NCI-H128 (cell line): ENCODE measurements around the gene SMIM10.
"Not testable (repeated sequence)": the region's sequence is repeated elsewhere in the genome, so short reads cannot be mapped to it uniquely, and the experiment has no call there.

Experiments used
- DNase-seq: peaks from one replicate; lab custom pipeline; 2025; ENCODE audit not compliant: unreplicated experiment; lab: John Stamatoyannopoulos, UW

SMIM10 gene

DNA sequence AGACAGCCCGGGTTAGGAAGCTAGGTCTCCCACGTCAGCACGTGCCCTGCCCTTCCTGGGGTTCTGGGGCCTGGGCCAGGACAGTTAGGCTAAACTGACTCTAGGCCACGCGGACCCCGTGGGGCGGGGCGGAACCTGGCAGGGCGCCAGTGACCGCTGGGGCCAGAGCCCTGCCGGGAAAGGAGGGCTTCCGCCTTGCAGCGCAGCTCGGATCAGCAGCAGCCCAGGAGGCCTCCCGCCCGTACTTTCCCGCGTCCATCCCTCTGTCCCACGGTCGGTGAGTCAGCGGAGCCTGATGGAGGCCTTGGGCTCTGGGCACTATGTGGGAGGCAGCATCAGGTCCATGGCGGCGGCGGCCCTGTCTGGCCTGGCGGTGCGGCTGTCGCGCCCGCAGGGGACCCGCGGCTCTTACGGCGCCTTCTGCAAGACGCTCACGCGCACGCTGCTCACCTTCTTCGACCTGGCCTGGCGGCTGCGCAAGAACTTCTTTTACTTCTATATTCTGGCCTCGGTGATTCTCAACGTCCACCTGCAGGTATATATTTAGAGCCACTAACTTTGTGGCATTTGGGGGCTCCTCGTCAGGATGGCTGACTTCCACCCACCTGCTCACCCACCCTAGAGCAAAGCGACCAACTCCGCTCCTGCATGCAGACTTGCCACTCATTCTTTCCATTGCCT, at the start of gene SMIM10:
Gene SMIM10 (plus strand): TSS at position 191 of the 681 bp plus-strand sequence. CDS start 105 bp downstream, at position 296.
- no peak for DNase-seq

DNA sequence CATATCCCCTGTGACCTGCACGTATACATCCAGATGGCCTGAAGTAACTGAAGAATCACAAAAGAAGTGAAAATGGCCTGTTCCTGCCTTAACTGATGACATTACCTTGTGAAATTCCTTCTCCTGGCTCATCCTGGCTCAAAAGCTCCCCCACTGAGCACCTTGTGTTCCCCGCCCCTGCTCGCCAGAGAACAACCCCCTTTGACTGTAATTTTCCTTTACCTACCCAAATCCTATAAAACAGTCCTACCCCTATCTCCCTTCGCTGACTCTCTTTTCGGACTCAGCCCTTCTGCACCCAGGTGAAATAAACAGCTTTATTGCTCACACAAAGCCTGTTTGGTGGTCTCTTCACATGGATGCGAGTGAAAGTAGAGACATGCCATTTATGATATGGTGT, 44.4 kb upstream of the SMIM10 start:
- DNase-seq, result not testable (repeated sequence)

DNA sequence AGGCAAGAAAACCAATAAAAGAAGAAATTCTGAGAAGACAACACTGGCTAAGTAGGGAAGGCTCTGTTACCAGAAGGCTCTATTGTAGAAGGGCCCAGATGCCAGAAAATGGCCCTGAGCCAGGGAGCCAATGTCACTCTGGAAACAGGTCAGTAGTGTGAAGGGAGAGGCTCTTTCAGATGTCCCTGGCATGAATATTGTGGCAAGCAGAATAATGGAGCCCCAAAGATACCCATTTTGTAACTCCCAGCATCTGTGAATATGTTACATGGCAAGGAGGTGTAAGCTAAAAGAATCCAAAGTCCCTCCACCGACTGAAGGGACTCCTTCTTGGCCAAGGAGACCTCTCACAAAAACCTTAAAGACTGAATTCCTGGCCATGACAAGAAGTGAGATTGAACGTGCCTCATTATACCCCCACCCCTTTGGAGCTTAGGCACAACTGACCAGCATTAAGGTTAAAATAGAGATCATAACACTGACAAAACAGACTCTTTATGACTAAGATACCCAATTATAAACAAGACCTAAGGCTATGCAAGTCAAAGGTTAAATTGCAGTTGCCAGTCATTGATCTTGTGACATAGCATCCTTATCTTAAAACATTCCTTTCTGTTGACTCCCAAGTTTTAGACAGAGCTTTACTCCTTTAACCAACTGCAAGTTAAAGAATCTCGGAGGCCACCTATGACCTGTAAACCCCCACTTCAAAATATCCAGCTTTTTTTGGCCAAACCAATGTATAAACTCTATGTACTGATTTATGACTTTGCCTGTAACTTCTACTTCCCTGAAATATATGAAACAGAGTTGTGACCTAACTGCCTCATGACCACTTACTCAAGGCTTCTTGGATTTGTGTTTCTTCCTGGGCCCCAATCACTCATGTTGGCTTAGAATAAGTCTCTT, 42.2 kb upstream of the SMIM10 start:
- DNase-seq, result no peak

DNA sequence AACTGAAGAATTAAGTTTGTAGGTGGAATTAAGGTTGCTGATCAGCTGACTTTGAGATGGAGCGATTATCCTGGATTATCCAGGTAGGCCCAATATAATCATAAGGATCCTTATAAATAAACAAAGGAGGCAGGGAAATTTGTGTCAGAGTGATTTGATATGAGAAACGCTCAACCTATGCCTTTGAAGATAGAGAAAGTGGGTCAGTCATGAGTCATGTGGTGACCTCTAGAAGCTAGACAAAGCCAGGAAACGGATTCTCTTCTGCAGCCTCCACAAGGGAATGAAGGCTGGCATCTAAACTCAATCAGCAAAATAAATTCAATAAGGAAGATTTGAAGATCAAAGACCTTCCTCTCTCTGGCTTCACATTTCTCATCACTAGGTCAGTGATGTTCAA, 41.5 kb upstream of the SMIM10 start:
- no peak for DNase-seq

DNA sequence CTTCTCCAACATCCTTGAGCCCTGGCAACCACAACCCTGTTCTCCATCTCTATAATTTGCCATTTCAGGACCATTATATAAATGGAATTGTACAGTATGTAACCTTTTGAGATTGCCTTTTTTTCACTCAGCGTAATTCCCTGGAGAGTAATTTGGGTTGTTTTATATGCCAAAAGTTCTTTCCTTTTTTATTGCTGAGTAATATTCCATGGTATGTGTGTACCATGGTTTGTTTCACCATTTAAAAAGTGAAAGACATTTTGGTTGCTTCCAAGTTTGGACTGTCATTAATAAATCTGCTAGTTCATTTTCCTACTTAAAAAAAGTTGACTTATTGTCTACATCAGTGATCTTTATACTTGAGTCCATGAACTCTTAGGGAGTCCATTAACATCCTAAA, 33.0 kb upstream of the SMIM10 start:
- DNase-seq, result no peak

DNA sequence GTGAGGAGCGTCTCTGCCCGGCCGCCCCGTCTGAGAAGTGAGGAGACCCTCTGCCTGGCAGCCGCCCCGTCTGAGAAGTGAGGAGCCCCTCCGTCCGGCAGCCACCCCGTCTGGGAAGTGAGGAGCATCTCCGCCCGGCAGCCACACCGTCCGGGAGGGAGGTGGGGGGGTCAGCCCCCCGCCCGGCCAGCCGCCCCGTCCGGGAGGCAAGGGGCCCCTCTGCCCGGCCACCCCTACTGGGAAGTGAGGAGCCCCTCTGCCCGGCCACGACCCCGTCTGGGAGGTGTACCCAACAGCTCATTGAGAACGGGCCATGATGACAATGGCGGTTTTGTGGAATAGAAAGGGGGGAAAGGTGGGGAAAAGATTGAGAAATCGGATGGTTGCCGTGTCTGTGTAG, 30.4 kb upstream of the SMIM10 start:
- DNase-seq, result not testable (repeated sequence)

DNA sequence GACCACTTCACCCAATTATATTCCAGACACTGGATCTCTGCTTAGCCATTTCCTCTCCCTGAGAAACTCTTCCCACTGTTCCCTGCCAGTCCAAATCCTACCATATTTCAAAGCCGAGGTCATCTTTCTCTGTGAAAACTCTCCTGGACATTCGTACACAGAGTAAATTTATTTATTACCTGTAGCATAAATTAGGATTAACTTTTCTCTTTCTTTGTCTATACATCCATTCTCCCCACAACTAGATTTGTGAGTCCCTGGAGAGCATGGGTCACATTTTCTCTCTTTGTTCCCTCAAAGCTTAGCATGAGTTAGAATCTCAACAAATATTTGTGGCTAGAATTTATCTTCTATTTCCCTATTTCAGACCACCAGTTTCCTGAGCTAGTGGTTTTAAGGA, 27.8 kb upstream of the SMIM10 start:
- DNase-seq, result no peak

DNA sequence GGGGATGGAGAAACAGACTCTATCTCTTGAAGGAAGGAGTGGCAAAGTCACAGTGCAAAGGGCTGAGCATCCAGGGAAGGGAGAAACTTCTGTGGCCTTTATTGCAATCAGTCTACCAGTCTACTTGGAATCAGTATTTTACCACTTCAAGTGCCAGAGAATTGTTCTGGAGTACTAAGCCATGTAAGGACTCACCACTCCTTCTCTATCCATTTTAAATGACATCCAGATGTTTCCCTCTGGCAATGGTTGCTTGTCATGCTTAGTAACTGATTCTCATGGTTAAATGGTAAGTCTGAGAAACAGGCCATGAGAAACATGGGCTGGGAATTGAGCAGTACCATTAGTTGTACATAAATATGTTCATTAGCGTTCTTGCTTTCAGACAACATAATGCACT, 21.1 kb upstream of the SMIM10 start:
- no peak for DNase-seq

DNA sequence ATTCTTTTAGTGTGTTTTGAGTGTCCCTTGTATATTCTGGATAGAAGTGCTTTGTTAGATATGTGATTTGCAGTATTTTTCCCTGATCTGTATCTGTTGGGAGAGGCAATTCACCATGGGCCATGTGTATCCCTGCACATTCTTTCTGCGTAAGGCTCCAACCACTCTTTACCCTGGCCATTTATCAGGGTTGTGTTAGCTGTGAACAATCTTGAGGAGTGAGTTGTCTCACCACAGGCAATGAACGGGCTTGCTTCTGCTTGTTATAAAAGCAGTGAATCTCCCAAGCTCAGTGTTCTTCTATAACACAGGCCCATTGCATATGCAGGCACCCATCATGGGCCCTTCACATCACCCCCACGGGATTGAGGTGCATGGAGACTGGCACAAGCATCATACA, 18.9 kb upstream of the SMIM10 start:
- DNase-seq, result no peak

DNA sequence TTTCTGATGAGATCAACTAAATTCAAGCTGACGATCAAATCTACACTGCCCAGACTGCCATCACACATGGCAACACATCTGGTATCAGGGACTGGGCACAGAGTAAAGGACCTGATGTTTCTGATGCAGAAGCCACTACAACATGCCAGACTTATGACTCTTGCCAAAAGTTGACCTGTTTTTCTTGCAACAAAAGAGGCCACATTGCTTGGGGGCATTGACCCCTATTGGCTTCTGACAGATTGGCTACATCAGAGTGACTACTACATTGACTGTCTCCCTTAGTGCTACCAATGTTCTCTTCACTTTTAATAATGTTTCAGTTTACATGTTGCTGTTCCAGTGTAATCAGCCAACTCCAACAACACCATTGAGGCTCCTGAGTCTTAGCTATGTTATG, 15.3 kb upstream of the SMIM10 start:
- DNase-seq, result no peak

DNA sequence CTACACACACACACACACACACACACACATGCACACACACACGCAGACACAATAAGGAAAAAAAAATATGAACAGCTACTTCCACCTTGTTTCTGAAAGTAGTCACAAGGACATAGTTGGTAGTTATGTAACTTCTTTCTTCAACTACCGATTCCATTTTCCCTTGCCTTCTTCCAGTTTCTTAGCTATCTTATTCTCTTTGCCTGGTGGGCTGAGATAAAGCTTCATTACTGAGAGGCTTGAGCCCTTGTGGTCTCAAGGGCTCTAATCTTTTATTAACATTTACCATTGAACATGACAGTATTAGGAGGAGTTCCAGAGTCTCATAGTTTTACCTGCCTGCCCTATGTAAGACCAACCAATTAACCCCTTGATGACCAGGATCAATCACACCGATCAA, 8.9 kb upstream of the SMIM10 start:
- DNase-seq, result no peak

DNA sequence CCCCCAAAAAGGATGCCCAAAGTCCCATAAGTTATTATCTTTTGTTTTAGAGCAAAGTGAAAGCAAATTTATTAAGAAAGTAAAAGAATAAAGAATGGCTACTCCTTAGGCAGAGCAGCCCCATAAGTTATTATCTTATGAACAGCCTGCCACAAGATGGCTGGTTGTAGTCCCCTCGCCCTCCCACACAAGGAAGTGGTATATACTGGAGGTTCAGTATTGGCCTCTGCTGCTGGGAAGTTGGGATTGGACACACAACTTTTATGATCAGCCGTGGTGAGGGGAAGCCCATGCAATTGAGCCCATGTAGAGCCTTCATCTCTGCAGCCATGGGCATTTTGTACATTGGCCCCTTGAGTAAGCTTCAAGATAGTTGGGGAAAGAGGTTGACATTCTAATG, 8.0 kb upstream of the SMIM10 start:
- no peak for DNase-seq

DNA sequence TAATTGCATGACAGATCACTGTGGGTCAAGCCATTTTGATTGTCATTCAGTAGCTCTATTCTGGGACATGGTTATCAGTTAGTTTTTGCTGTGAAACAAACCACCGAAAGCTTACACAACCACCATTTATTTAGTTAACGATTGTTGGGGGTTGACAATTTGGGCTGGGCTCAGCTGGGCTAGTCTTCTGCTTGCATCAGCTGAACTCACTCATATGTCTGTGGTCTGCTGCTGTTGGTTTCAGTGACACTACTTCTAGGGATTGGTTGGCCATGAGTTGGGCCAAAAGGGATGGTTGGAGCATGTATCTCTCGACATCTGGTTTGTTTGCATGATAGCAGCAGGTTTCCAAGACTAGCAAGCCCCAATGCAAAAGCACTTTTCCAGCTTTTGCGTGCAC, 5.3 kb upstream of the SMIM10 start:
- no peak for DNase-seq

DNA sequence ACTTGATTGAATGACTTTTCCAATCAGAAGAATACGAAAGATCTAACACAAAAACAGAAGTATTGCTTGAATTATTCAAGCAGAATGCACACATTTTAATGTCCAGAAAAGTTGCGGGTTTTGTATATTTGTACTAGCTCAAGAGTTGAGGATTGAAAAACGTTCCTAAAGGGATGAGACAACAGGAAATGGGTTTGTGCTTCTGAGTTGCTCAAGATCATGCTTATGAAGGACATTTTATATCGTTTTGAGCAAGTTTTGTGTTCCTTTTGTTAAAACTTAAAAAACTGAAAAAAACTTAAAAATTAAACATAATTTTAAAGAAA, 353 bp upstream of the SMIM10 start:
- DNase-seq, result no peak

DNA sequence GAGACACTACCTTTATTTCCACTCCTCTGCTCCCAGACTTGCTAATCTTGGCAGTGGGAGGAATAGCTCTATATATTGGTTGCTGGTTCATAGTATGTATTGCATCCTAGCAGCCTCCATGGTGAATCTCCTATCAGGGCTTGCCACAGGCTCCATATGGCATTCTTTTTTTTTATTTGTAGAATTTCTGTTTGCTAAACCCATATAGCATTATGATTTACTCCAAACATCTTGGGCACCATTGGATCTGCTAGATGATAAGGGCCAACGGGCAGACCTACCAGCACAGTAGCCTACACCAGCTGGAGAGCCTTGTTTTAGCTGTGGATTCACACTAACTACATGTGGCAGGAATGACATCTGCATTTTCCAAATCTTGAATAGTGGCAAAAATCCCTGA, 6.9 kb downstream of the SMIM10 start:
- DNase-seq, result no peak

DNA sequence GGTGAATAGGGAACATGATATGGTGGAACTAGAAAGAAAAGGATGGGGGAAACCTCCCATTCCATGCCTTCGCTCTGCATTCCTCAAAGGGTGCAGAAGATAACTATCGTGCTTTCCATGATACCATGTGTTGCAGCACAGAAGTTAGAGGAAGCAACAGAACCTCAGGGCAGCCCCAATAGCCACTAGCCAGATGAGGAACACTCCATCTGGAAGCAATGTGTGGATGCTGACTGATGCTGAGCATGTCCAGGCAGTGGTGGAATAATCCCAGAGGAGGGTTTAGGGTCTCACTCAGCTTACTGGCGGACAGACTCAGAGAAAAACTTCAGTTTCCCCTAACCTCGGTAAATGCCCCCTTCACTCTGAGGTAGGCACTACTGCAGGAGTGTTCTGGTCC, 7.5 kb downstream of the SMIM10 start:
- DNase-seq, result no peak

DNA sequence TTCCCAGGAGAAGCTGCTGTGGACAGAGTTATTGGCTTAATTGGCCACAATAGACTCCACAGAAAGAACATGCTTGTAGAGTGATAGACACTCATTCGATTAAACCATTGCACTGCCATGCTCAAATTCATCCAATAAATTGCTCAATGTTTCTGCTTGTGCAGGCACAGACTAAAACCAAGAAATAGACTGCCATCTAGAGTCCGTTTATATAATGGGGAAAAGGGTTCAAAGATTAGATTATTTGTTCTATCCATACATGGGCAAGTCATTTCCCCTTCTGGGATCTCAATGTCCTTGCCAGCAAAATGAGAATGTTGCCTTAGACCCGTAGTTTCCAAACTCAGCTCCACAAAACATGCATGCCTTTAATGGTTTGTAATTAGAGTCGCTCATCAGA, 8.7 kb downstream of the SMIM10 start:
- DNase-seq, result no peak

DNA sequence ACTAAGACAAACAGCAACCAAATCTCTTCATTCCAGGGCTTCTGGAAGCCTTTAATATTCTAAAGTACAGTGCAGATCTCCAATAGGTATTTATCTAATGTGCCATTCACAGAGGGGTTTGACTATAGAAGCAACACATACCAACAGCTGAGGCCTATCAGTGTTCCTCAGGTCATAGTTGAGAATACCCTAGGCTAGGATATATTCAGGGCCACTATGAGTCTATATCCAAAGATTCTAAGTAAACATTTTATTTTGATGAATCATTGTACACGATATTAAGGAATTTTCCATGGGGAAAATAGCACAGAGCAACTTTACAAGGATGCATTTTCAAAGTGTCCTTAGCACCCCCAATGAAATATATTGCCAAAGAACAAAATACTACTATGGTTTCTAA, 9.7 kb downstream of the SMIM10 start:
- DNase-seq, result no peak

DNA sequence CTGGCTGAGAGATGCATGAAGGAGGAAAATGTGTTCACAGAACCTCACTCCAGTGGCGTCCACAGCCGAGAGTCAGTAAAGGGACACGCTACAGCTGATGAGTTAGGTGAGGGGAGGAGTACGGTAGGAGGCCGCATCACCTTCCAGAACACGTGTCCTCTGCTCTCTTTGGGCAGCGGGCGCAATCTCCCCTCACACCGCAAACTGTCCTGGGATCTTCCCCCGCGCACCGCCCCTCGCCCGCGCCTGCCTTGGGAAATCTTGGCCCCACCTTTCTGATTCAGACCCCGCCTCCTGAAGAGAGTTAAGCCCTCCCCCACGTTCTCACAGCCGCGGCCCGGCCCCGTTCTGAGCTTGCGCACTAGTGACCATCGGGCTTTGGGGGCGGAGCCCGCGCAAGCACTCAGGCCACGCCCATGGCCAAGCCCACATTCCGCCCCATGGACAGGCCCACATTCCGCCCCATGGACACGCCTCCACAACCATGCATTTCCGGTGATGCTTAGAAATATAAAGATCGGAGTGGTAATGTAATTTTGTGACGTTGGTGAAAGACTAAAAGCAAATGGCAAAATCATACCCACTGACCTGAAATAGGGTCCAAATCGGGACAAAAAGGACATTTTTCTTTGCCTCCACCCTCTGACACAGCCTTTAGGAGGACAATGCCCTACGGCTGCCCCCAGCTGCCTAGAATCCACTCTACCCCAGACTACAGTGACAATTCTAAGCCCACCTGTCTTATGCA, 13.3 kb downstream of the SMIM10 start:
- peak; percentile 80 for DNase-seq

DNA sequence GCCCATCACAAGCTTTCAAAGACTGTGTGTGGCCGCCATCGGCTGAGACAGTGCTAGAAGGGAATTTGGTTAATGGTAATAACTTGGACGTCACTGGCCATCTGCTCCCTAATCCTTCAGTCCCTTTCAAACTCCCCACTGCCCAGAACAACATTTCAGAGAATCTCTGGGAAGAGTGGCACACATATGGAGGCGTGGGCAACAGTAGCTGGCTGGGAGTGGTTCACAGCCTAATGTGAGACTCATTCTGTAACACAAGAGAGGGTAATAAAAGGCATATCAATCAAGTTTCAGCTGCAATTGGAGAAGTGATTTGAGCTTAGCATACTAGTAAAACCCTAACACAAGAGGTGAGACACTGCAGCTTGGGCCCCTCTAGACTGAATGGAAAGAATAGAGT, 15.4 kb downstream of the SMIM10 start:
- DNase-seq, result no peak

DNA sequence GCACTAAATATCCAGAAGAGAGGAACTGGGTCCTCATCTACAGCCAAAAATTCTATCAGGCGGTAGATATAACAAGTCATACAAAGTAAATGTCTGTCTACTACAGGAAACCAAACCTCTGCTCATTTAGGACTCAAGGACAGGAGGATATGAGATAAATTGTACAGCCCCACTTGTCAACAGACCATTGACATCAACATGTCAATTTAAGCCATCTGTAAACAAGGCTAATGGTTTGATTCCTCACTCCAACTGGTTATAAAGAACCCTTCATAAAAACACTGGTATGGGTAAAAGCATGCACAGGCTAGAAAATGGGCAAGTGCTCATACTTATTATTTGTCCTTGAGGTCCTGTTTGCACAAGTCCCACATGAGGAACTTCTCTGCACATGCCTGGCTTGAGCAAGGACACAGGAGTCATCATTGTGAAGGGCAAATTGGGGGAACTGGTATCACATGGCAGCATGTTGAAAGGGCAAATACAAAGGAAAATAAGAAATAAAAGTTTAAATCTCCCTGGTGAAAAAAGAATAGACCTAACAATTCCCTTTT, 18.3 kb downstream of the SMIM10 start:
- DNase-seq, result no peak

DNA sequence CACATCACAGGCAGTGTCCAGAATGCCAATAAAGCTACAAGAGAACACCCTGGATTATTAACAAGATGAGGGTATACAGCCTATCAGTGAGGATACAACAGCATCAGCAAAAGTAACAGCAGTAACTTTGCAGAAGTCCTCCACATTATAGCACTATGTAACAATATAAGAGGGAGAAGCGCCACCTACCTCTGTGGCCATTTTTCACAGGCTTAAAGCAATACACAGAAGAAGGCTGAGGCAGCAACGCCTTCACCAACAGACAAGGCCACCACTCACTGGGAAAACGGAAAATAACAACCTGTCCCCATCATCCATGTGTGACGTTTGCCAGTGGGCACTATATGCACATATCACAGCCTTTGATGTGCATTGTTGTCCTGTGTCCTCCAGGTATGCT, 19.0 kb downstream of the SMIM10 start:
- DNase-seq, result no peak
